ENCODE data around the gene RELB.
A peak's percentile ranks its signal among the peaks of the same experiment; 100 is the strongest.

RELB gene

GRCh38 chr19:45011959-45012358 is 10.7 kb downstream of the RELB start:
- H3K36me3 Mint-ChIP-seq (ENCODE audit: insufficient read depth) = peaks cover 73% of the 10 kb centered on the region
- no peaks in the 10 kb centered on the region for H3K27me3 Mint-ChIP-seq
- peak overlapping the region; percentile 81 for H3K27ac Mint-ChIP-seq (ENCODE audit: low read depth)
- H3K9me3 Mint-ChIP-seq = no peaks in the 10 kb centered on the region
- peaks cover 12% of the 10 kb centered on the region for H3K4me1 Mint-ChIP-seq
- ATAC-seq (replicated peaks; ENCODE audit: extremely low read depth, poor library complexity, severe bottlenecking) (no peak), DNase-seq (ENCODE audit: low spot score in 2 of 2) (no peak)
- no peak overlapping the region for H3K4me3 Mint-ChIP-seq

- ATAC-seq (replicated peaks; ENCODE audit: extremely low read depth, poor library complexity, severe bottlenecking) (peak; percentile 95), DNase-seq (ENCODE audit: low spot score in 2 of 2) (peak; percentile 67 to 85)
- Mint-ChIP-seq H3K27me3 (no peaks in the 10 kb centered on the region), H3K27ac (ENCODE audit: low read depth) (peak overlapping the region; percentile 93), H3K4me3 (peak overlapping the region; percentile 64), H3K36me3 (ENCODE audit: insufficient read depth) (peaks cover 56% of the 10 kb centered on the region), H3K9me3 (no peaks in the 10 kb centered on the region), H3K4me1 (peaks cover 14% of the 10 kb centered on the region)
These were observed 15.4 kb downstream of the RELB start for GRCh38 chr19:45016388-45017314.

GRCh38 chr19:45019187-45019586 is 17.9 kb downstream of the RELB start:
- Mint-ChIP-seq H3K36me3 (ENCODE audit: insufficient read depth) (peaks cover 44% of the 10 kb centered on the region), H3K4me1 (peaks cover 14% of the 10 kb centered on the region), H3K4me3 (peak overlapping the region; percentile 24), H3K27ac (ENCODE audit: low read depth) (peak overlapping the region; percentile 55), H3K9me3 (no peaks in the 10 kb centered on the region), H3K27me3 (no peaks in the 10 kb centered on the region)
- no peak for DNase-seq (ENCODE audit: low spot score in 2 of 2)
- ATAC-seq (replicated peaks; ENCODE audit: extremely low read depth, poor library complexity, severe bottlenecking) = no peak

- peak overlapping the region; percentile 71 for H3K27ac Mint-ChIP-seq (ENCODE audit: low read depth)
- DNase-seq (ENCODE audit: low spot score in 2 of 2) (no peak), ATAC-seq (replicated peaks; ENCODE audit: extremely low read depth, poor library complexity, severe bottlenecking) (no peak)
- H3K4me1 Mint-ChIP-seq = peaks cover 14% of the 10 kb centered on the region
- H3K36me3 Mint-ChIP-seq (ENCODE audit: insufficient read depth) = peaks cover 38% of the 10 kb centered on the region
- H3K9me3 Mint-ChIP-seq = no peaks in the 10 kb centered on the region
- H3K27me3 Mint-ChIP-seq = no peaks in the 10 kb centered on the region
- H3K4me3 Mint-ChIP-seq = no peak overlapping the region
These were observed 18.8 kb downstream of the RELB start for GRCh38 chr19:45020071-45020470.

GRCh38 chr19:45021971-45022370 is 20.7 kb downstream of the RELB start:
- no peak for ATAC-seq (replicated peaks; ENCODE audit: extremely low read depth, poor library complexity, severe bottlenecking)
- peaks cover 40% of the 10 kb centered on the region for H3K36me3 Mint-ChIP-seq (ENCODE audit: insufficient read depth)

GRCh38 chr19:45023048-45023447 is 21.8 kb downstream of the RELB start:
- Mint-ChIP-seq H3K27me3 (no peaks in the 10 kb centered on the region), H3K36me3 (ENCODE audit: insufficient read depth) (peaks cover 42% of the 10 kb centered on the region), H3K27ac (ENCODE audit: low read depth) (peak overlapping the region; percentile 25), H3K9me3 (no peaks in the 10 kb centered on the region), H3K4me3 (peak overlapping the region; percentile 7), H3K4me1 (no peaks in the 10 kb centered on the region)
- no peak for ATAC-seq (replicated peaks; ENCODE audit: extremely low read depth, poor library complexity, severe bottlenecking)
- no peak for DNase-seq (ENCODE audit: low spot score in 2 of 2)

More at GRCh38 chr19:45021971-45022370, 20.7 kb downstream of the RELB start:
- H3K9me3 Mint-ChIP-seq = no peaks in the 10 kb centered on the region
- no peak overlapping the region for H3K27ac Mint-ChIP-seq (ENCODE audit: low read depth)
- H3K4me1 Mint-ChIP-seq = peaks cover 2% of the 10 kb centered on the region
- no peak for DNase-seq (ENCODE audit: low spot score in 2 of 2)
- H3K27me3 Mint-ChIP-seq = no peaks in the 10 kb centered on the region
- H3K4me3 Mint-ChIP-seq = no peak overlapping the region

GRCh38 chr19:45025264-45025663 is 24.0 kb downstream of the RELB start:
- Mint-ChIP-seq H3K27ac (ENCODE audit: low read depth) (peak overlapping the region; percentile 6), H3K4me3 (no peak overlapping the region), H3K27me3 (no peaks in the 10 kb centered on the region), H3K9me3 (no peaks in the 10 kb centered on the region), H3K4me1 (no peaks in the 10 kb centered on the region), H3K36me3 (ENCODE audit: insufficient read depth) (peaks cover 51% of the 10 kb centered on the region)
- no peak for ATAC-seq (replicated peaks; ENCODE audit: extremely low read depth, poor library complexity, severe bottlenecking)
- DNase-seq (ENCODE audit: low spot score in 2 of 2) = no peak

- DNase-seq (ENCODE audit: low spot score in 2 of 2) = no peak
- no peaks in the 10 kb centered on the region for H3K9me3 Mint-ChIP-seq
- peaks cover 51% of the 10 kb centered on the region for H3K36me3 Mint-ChIP-seq (ENCODE audit: insufficient read depth)
- no peak for ATAC-seq (replicated peaks; ENCODE audit: extremely low read depth, poor library complexity, severe bottlenecking)
- H3K27ac Mint-ChIP-seq (ENCODE audit: low read depth) = no peak overlapping the region
- H3K27me3 Mint-ChIP-seq = no peaks in the 10 kb centered on the region
- H3K4me1 Mint-ChIP-seq = no peaks in the 10 kb centered on the region
- no peak overlapping the region for H3K4me3 Mint-ChIP-seq
These were observed 26.1 kb downstream of the RELB start for GRCh38 chr19:45027371-45027770.

- H3K36me3 Mint-ChIP-seq (ENCODE audit: insufficient read depth) = peaks cover 60% of the 10 kb centered on the region
- no peaks in the 10 kb centered on the region for H3K27me3 Mint-ChIP-seq
- H3K9me3 Mint-ChIP-seq = no peaks in the 10 kb centered on the region
- H3K27ac Mint-ChIP-seq (ENCODE audit: low read depth) = no peak overlapping the region
- H3K4me3 Mint-ChIP-seq = no peak overlapping the region
- DNase-seq (ENCODE audit: low spot score in 2 of 2) = no peak
- no peak for ATAC-seq (replicated peaks; ENCODE audit: extremely low read depth, poor library complexity, severe bottlenecking)
- no peaks in the 10 kb centered on the region for H3K4me1 Mint-ChIP-seq
These were observed 29.6 kb downstream of the RELB start for GRCh38 chr19:45030825-45031224.

- no peaks in the 10 kb centered on the region for H3K4me1 Mint-ChIP-seq
- ATAC-seq (replicated peaks; ENCODE audit: extremely low read depth, poor library complexity, severe bottlenecking) (no peak), DNase-seq (ENCODE audit: low spot score in 2 of 2) (no peak)
- H3K27ac Mint-ChIP-seq (ENCODE audit: low read depth) = no peak overlapping the region
- no peaks in the 10 kb centered on the region for H3K27me3 Mint-ChIP-seq
- peaks cover 53% of the 10 kb centered on the region for H3K36me3 Mint-ChIP-seq (ENCODE audit: insufficient read depth)
- no peaks in the 10 kb centered on the region for H3K9me3 Mint-ChIP-seq
- no peak overlapping the region for H3K4me3 Mint-ChIP-seq
These were observed 31.2 kb downstream of the RELB start for GRCh38 chr19:45032421-45032820.

- Mint-ChIP-seq H3K9me3 (no peaks in the 10 kb centered on the region), H3K27me3 (no peaks in the 10 kb centered on the region), H3K4me3 (no peak overlapping the region), H3K36me3 (ENCODE audit: insufficient read depth) (peaks cover 38% of the 10 kb centered on the region), H3K27ac (ENCODE audit: low read depth) (no peak overlapping the region), H3K4me1 (peaks cover 22% of the 10 kb centered on the region)
- no peak for ATAC-seq (replicated peaks; ENCODE audit: extremely low read depth, poor library complexity, severe bottlenecking)
- DNase-seq (ENCODE audit: low spot score in 2 of 2) = no peak
These were observed 34.5 kb downstream of the RELB start for GRCh38 chr19:45035755-45036154.

- H3K27me3 Mint-ChIP-seq = no peaks in the 10 kb centered on the region
- peaks cover 37% of the 10 kb centered on the region for H3K4me1 Mint-ChIP-seq
- H3K36me3 Mint-ChIP-seq (ENCODE audit: insufficient read depth) = peaks cover 44% of the 10 kb centered on the region
- ATAC-seq (replicated peaks; ENCODE audit: extremely low read depth, poor library complexity, severe bottlenecking) (no peak), DNase-seq (ENCODE audit: low spot score in 2 of 2) (no peak)
- no peaks in the 10 kb centered on the region for H3K9me3 Mint-ChIP-seq
- H3K4me3 Mint-ChIP-seq = peak overlapping the region; percentile 88
- no peak overlapping the region for H3K27ac Mint-ChIP-seq (ENCODE audit: low read depth)
These were observed 36.3 kb downstream of the RELB start for GRCh38 chr19:45037393-45038169.
